Glutamatergic neuron (in vitro differentiated cells): Measurements from ENCODE around the gene RALB. TPM values are rescaled to one million over a fixed set of nuclear protein-coding genes. Genes with fewer than 3 reads are reported as not detected.

Source experiments
- DNase-seq: peaks from one replicate; pipeline ENCODE4 v3.0.0; 2022
- H3K27ac Mint-ChIP-seq: one replicate; pipeline ENCODE4 v1.8.0; 2020; ENCODE audit warnings: mild to moderate bottlenecking, mixed read lengths, inconsistent platforms; ENCODE audit not compliant: unreplicated experiment
- H3K27me3 Mint-ChIP-seq: one replicate; pipeline ENCODE4 v1.8.0; 2020; ENCODE audit warnings: mild to moderate bottlenecking, moderate library complexity, mixed read lengths, inconsistent platforms; ENCODE audit not compliant: unreplicated experiment
- H3K36me3 Mint-ChIP-seq: one replicate; pipeline ENCODE4 v1.8.0; 2020; ENCODE audit warnings: mild to moderate bottlenecking, mixed read lengths, inconsistent platforms; ENCODE audit not compliant: unreplicated experiment
- H3K4me1 Mint-ChIP-seq: one replicate; pipeline ENCODE4 v1.8.0; 2020; ENCODE audit warnings: mild to moderate bottlenecking, low read depth, mixed read lengths, inconsistent platforms; ENCODE audit not compliant: unreplicated experiment
- H3K4me3 Mint-ChIP-seq: one replicate; pipeline ENCODE4 v1.8.0; 2020; ENCODE audit warnings: mild to moderate bottlenecking, mixed read lengths, inconsistent platforms; ENCODE audit not compliant: unreplicated experiment
- H3K9me3 Mint-ChIP-seq: one replicate; pipeline ENCODE4 v1.8.0; 2020; ENCODE audit warnings: mild to moderate bottlenecking, moderate library complexity, mixed read lengths, inconsistent platforms; ENCODE audit not compliant: unreplicated experiment
- total RNA-seq: library from RNA; stranded (reverse); fragmentation: NEBNext Ultra II Directional; extraction: Animal tissue kit (Norgen Biotek cat#: 25700); gene quantifications from one replicate; pipeline ENCODE4 v1.2.1, GENCODE V29; 2021; ENCODE audit not compliant: unreplicated experiment
- TF ChIP-seq, protein P1 (sequence below): fragments of 200-600 bp; sonication (generic); IDR thresholded peaks from one replicate; pipeline ENCODE4 v1.5.0; 2021; ENCODE audit not compliant: partially characterized antibody, unreplicated experiment

RALB gene
- total RNA-seq, 1 donor from 2014 or later = 16.4 TPM

DNA sequence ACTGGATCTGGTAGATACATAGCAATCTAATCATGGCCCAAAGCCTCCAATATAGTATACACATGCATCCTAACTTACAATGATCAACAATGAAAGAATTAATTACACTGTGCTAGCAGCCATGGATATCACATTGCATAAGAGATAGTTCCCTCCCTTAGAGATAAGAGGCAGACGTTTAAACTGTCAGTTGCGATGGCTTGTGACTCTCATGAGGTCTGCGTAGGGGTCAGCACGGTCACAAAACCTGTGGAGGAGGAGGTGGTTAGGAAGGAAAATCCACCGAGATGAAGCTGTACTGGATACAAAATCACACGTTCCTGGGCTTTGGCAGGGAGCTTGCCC, 800 bp upstream of the RALB start:
- Mint-ChIP-seq H3K4me3 (peak overlapping the region; percentile 100), H3K9me3 (peaks cover 6% of the 10 kb centered on the region), H3K27ac (peak overlapping the region; percentile 92), H3K4me1 (peaks cover 19% of the 10 kb centered on the region), H3K36me3 (peaks cover 6% of the 10 kb centered on the region), H3K27me3 (peaks cover 15% of the 10 kb centered on the region)
- no peak for DNase-seq
- TF ChIP-seq, protein P1, sequence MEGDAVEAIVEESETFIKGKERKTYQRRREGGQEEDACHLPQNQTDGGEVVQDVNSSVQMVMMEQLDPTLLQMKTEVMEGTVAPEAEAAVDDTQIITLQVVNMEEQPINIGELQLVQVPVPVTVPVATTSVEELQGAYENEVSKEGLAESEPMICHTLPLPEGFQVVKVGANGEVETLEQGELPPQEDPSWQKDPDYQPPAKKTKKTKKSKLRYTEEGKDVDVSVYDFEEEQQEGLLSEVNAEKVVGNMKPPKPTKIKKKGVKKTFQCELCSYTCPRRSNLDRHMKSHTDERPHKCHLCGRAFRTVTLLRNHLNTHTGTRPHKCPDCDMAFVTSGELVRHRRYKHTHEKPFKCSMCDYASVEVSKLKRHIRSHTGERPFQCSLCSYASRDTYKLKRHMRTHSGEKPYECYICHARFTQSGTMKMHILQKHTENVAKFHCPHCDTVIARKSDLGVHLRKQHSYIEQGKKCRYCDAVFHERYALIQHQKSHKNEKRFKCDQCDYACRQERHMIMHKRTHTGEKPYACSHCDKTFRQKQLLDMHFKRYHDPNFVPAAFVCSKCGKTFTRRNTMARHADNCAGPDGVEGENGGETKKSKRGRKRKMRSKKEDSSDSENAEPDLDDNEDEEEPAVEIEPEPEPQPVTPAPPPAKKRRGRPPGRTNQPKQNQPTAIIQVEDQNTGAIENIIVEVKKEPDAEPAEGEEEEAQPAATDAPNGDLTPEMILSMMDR = no peak

DNA sequence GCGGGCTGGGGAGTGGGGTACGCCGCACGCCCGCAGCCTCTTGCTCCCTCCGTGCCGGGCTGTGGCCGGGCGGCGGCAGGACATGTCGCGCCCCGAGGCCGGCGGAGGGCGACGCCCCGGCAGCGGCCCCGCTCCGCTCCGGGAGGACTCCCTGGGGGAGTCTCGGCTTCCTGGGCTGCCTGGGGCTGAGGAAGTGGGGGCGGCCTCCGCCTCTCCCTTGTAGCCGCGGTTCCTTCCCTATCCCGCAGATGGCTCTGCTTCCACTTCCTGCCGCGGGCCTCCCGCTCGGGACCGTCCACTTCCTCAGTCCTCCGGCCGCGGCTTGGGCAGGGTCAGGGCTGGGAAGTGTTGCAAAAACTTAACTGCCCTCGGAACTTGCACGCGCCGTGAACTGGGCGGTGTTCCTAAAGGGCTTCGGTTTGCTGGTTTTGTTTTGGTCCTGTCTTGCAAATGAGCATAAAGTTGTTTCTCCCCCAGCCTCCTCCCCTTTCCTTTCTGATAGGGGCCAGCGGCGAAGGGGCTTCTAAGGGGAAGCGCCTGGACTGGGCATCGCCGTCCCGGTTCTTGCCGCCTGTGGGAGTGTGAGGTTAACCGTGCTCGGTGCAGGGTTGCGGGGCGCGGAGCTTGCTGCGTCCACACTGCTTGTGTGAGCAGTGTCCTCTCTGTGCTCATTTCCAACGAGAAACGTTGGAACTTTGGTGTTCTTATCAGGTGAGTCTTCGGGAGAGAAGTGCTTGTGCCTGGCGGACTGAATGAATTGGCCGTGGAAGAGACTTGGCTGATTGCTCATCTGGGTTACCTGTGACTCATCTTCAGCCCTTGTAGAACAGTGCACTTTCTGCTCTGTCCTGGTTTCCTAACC, 600 bp downstream of the RALB start:
- H3K27me3 Mint-ChIP-seq = peaks cover 13% of the 10 kb centered on the region
- H3K4me3 Mint-ChIP-seq = peak overlapping the region; percentile 96
- H3K9me3 Mint-ChIP-seq = peaks cover 6% of the 10 kb centered on the region
- H3K27ac Mint-ChIP-seq = peak overlapping the region; percentile 43
- TF ChIP-seq, protein P1 = no peak
- DNase-seq = peak; percentile 84
- H3K36me3 Mint-ChIP-seq = peaks cover 8% of the 10 kb centered on the region
- H3K4me1 Mint-ChIP-seq = peaks cover 15% of the 10 kb centered on the region

DNA sequence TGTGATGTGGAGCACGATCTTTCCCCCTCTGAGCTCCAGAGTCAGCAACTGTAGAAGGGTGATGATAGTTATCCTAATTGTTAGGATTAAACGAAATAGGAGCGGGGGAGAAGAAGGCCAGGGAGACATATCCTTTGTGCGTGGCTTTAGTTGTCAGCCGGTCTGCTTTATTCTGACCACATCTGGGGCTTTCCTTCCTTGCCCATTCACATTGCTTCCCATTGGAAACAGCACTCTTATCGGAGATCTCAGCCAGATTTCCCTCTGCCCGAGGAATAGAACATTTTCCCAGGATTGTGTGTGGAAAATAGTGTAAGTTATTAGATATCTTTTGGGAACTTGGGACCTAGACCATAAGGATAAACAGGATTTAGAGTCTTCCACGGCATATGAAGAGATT, 1.5 kb downstream of the RALB start:
- Mint-ChIP-seq H3K36me3 (peaks cover 11% of the 10 kb centered on the region), H3K4me1 (peaks cover 12% of the 10 kb centered on the region), H3K9me3 (peaks cover 11% of the 10 kb centered on the region), H3K27ac (no peak overlapping the region), H3K4me3 (peak overlapping the region; percentile 96), H3K27me3 (peaks cover 13% of the 10 kb centered on the region)
- DNase-seq = no peak
- TF ChIP-seq, protein P1 = no peak

DNA sequence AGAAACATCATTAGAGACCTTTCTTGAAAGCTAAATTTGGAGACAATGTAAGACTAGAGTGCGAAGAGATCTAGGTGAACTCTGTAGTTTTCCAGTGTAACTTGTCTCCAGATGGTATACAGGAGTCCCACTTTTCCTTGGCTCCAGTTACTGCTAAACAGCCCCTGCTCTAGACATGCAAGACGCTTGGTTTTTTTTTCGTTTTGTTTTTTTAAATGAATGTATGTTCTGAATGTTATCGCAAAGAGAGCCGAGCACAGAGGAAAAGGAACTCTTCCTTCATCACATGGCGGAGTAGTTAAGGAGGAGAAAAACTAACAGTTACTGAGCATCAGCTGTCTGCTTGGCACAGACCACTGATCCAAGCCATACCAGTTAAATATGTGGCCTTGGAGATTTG, 2.4 kb downstream of the RALB start:
- TF ChIP-seq, protein P1 = no peak
- peaks cover 10% of the 10 kb centered on the region for H3K27me3 Mint-ChIP-seq
- peaks cover 7% of the 10 kb centered on the region for H3K36me3 Mint-ChIP-seq
- no peak overlapping the region for H3K27ac Mint-ChIP-seq
- H3K9me3 Mint-ChIP-seq = peaks cover 10% of the 10 kb centered on the region
- H3K4me1 Mint-ChIP-seq = peaks cover 12% of the 10 kb centered on the region
- DNase-seq = no peak
- H3K4me3 Mint-ChIP-seq = peak overlapping the region; percentile 27

DNA sequence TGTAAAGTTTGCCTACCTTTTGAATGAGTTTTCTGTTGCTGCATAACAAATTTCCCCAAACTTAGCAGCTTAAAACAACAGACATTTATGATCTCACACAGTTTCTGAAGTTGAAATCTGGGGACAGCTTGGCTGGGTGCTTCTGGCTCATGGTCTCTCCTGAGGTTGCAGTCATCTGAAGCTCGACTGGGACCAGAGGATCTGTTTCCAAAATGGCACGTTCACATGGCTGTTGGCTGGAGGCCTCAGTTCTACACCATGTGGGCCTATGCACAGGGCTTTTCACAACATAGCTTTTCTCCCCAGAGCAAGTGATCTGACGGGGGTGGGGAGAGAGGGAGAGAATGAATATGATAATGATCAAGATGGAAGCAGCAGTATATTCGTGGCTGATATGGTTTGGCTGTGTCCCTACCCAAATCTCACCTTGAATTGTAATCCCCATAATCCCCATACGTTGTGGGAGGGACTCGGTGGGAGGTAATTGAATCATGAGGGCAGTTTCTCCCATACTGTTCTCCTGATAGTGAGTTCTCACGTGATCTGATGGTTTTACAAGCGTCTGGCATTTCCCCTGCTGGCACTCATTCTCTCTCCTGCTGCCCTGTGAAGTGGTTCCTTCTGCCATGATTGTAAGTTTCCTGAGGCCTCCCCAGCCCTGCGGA, 3.5 kb downstream of the RALB start:
- H3K4me3 Mint-ChIP-seq = no peak overlapping the region

More for the DNA sequence above, 3.5 kb downstream of the RALB start:
- Mint-ChIP-seq H3K36me3 (peaks cover 5% of the 10 kb centered on the region), H3K27ac (no peak overlapping the region), H3K27me3 (peaks cover 7% of the 10 kb centered on the region), H3K4me1 (peaks cover 12% of the 10 kb centered on the region), H3K9me3 (peaks cover 12% of the 10 kb centered on the region)
- TF ChIP-seq, protein P1 = no peak
- DNase-seq = no peak
